ENCODE data around the gene DUSP3. TPM values are rescaled to one million over a fixed set of nuclear protein-coding genes. Genes with fewer than 3 reads are reported as not detected.

DUSP3 gene
- total and polyA plus RNA-seq, 8 donors: 30.9 to 105 (median 34.5) TPM

- Histone ChIP-seq H3K27me3 (peaks cover 26 to 47% of the 10 kb centered on the region in 2 donors), H3K36me3 (no peaks in the 10 kb centered on the region), H3K27ac (no peak within 1 kb of the TSS), H3K9me3 (no peaks in the 10 kb centered on the region), H3K4me1 (peaks cover 0 to 9% of the 10 kb centered on the region in 2 donors), H3K4me3 (no peak within 1 kb of the TSS)
- ATAC-seq (no peak), DNase-seq (no peak)
- intact Hi-C loops (cut with DNase I): loop anchor here in 1 of 2 donors (5.0 kb wide), 1 partner anchor 71 kb away; no protein-coding TSS in a partner anchor
- TF ChIP-seq, protein P1, sequence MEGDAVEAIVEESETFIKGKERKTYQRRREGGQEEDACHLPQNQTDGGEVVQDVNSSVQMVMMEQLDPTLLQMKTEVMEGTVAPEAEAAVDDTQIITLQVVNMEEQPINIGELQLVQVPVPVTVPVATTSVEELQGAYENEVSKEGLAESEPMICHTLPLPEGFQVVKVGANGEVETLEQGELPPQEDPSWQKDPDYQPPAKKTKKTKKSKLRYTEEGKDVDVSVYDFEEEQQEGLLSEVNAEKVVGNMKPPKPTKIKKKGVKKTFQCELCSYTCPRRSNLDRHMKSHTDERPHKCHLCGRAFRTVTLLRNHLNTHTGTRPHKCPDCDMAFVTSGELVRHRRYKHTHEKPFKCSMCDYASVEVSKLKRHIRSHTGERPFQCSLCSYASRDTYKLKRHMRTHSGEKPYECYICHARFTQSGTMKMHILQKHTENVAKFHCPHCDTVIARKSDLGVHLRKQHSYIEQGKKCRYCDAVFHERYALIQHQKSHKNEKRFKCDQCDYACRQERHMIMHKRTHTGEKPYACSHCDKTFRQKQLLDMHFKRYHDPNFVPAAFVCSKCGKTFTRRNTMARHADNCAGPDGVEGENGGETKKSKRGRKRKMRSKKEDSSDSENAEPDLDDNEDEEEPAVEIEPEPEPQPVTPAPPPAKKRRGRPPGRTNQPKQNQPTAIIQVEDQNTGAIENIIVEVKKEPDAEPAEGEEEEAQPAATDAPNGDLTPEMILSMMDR (IDR thresholded peaks at IDR 0.05): no peak
Observed at GRCh38 chr17:43758497-43759174, 20.1 kb downstream of the DUSP3 start, which contains the start of gene SOST. Gene SOST (minus strand): TSS chr17:43758791. CDS start chr17:43758741, 50 bp downstream.

GRCh38 chr17:43758086-43758485, 20.7 kb downstream of the DUSP3 start:
- no peaks in the 10 kb centered on the region for H3K9me3 ChIP-seq
- peaks cover 26 to 47% of the 10 kb centered on the region in 2 donors for H3K27me3 ChIP-seq
- TF ChIP-seq, protein P1 (IDR thresholded peaks at IDR 0.05): no peak
- no peak overlapping the region for H3K4me3 ChIP-seq
- intact Hi-C loops (cut with DNase I): loop anchor here in 1 of 2 donors (5.0 kb wide), 1 partner anchor 71 kb away; no protein-coding TSS in a partner anchor
- H3K36me3 ChIP-seq: no peaks in the 10 kb centered on the region
- DNase-seq (no peak), ATAC-seq (no peak)
- H3K4me1 ChIP-seq: peaks cover 0 to 9% of the 10 kb centered on the region in 2 donors
- no peak overlapping the region for H3K27ac ChIP-seq

DNA sequence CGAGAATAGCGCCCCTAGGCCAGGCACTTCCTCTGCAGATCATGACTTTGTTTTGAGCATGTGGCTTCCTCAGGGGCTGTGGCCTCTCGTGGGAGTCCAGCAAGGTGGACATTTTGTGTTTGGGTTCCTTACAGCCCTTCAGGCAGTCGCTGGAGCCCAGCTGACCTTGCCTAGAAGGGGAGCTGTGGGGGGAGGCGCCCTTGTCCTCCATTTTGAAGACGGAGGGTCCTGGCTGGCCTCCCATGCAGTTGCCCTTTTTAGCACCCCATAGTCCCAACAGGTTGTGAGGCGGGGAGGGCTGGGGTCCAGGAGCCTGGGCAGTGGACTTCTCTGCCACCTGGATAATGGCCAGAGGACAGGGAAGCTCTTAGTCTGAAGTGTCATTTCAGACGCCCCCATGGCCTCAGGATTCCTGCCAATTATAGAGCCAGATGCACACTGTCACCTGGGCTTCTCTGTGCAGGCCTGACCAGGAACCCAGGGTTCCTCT, 21.6 kb downstream of the DUSP3 start:
- peaks cover 26 to 47% of the 10 kb centered on the region in 2 donors for H3K27me3 ChIP-seq
- no peaks in the 10 kb centered on the region for H3K9me3 ChIP-seq
- H3K36me3 ChIP-seq: no peaks in the 10 kb centered on the region
- ATAC-seq (no peak), DNase-seq (no peak)
- intact Hi-C loops (cut with DNase I): loop anchor here (2.0 to 5.0 kb wide), 2 partner anchors 60 to 70 kb away; no protein-coding TSS in a partner anchor
- no peak overlapping the region for H3K4me3 ChIP-seq
- TF ChIP-seq, protein P1 (IDR thresholded peaks at IDR 0.05): no peak
- H3K27ac ChIP-seq: no peak overlapping the region
- peaks cover 0 to 9% of the 10 kb centered on the region in 2 donors for H3K4me1 ChIP-seq

DNA sequence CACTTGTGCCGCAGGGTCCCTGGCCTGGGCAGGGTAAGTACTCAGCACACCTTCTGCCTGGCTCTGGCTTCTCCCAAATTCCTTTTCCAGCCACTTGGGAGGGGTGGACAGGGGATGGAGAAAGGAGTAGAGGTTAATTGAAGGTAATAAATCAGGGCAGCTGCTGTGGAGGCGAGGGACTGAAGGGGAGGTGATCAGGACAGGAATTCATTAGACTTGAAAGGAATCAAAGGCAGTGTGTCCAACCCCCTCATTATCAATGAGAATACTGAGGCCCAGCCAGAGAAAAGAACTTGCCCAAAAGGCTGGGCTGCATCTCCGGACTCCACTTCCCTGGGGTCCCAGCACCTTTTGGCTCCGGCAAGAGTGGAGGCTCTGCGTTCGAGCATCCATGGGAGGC, 22.6 kb downstream of the DUSP3 start:
- peaks cover 0 to 9% of the 10 kb centered on the region in 2 donors for H3K4me1 ChIP-seq
- DNase-seq (no peak), ATAC-seq (no peak)
- H3K27ac ChIP-seq: no peak overlapping the region
- no peaks in the 10 kb centered on the region for H3K36me3 ChIP-seq
- H3K4me3 ChIP-seq: no peak overlapping the region
- TF ChIP-seq, protein P1 (IDR thresholded peaks at IDR 0.05): no peak
- peaks cover 26 to 47% of the 10 kb centered on the region in 2 donors for H3K27me3 ChIP-seq
- H3K9me3 ChIP-seq: no peaks in the 10 kb centered on the region
- intact Hi-C loops (cut with DNase I): loop anchor here (2.0 to 5.0 kb wide), 2 partner anchors 59 to 69 kb away; no protein-coding TSS in a partner anchor

- H3K9me3 ChIP-seq: no peaks in the 10 kb centered on the region
- TF ChIP-seq, protein P1 (IDR thresholded peaks at IDR 0.05): no peak
- H3K27ac ChIP-seq: no peak overlapping the region
- intact Hi-C loops (cut with DNase I): loop anchor here in 1 of 2 donors (5.0 kb wide), 1 partner anchor 68 kb away; no protein-coding TSS in a partner anchor
- no peaks in the 10 kb centered on the region for H3K36me3 ChIP-seq
- H3K4me3 ChIP-seq: no peak overlapping the region
- peaks cover 0 to 9% of the 10 kb centered on the region in 2 donors for H3K4me1 ChIP-seq
- peaks cover 26 to 47% of the 10 kb centered on the region in 2 donors for H3K27me3 ChIP-seq
- peak; percentile 48 for ATAC-seq
- peak in 1 of 4 donors; percentile 54 for DNase-seq
Observed at GRCh38 chr17:43755389-43755875, 23.3 kb downstream of the DUSP3 start.
